ENCODE measurements around the gene PAXIP1.

PAXIP1 gene

GRCh38 chr7:154910977-154911376 lies 91.9 kb downstream of the PAXIP1 start:
- no peak for DNase-seq

- DNase-seq: no peak
These were observed 92.8 kb downstream of the PAXIP1 start for GRCh38 chr7:154910125-154910524.

GRCh38 chr7:154909241-154910105 lies 93.5 kb downstream of the PAXIP1 start:
- no peak for DNase-seq

GRCh38 chr7:154907651-154908620 lies 95.0 kb downstream of the PAXIP1 start:
- no peak for DNase-seq

DNA sequence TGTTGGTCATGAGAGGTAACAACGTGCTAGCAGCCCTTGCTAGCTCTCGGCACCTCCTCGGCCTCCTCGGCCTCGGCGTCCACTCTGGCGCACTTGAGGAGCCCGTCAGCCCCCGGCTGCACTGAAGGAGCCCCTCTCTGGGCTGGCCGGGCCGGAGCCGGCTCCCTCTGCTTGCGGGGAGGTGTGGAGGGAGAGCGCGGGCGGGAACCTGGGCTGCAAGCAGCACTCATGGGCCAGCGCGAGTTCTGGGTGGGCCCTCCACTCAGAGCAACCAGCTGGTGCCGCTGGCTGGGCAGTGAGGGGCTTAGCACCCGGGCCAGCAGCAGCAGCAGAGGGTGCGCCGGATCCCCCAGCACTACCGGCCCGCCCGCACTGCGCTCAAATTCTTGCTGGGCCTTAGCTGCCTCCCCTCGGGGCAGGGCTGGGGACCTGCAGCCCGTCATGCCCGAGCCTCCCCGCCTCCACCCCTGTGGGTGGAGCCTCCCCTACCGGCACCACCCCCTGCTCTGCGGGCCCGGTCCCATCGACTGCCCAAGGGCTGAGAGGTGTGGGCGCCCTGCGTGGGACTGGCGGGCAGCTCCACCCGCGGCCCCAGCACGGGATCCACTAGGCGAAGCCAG lies 96.1 kb downstream of the PAXIP1 start:
- DNase-seq: no peak

DNA sequence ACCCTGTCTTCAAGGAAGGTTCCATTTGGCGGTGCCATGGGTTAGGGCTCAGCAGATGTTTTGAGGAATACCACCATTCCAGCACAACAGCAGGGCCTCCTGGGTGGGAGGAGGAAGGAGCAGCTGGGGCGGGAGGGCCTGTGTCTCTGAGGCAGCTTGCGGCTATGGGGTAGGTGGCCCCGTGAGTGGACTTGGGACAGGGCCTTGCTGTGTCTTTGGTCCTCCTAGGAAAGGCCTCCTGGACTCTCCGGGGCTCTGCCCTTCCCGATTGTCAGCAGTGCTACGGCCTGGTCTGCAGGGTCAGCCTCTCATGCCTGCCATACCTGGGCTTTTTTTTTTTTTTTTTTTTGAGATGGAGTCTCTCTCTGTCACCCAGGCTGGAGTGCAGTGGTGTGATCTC lies 96.7 kb downstream of the PAXIP1 start:
- no peak for DNase-seq

DNA sequence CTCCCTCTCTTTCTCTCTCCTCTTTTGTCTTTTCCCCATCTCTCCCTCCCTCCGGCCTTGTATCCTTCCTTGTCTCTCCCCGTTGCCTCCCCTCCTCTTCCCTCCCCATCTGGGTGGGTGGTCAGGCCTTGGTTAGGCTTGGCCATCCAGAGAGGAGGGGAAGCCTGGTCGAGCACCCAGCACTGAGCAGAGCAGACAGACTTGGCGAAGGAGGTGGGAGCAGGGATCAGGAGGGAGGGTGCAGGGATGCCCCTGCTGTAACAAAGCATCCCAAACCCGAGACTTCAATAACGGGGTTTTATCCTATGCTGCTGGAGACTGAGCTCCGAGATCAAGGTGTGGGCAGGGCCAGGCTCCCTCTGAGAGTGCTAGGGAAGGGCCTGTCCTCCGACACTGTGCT lies 97.3 kb downstream of the PAXIP1 start:
- no peak for DNase-seq

GRCh38 chr7:154905146-154905545 lies 97.8 kb downstream of the PAXIP1 start:
- no peak for DNase-seq

- DNase-seq: no peak
These were observed 99.7 kb downstream of the PAXIP1 start for GRCh38 chr7:154903083-154903731.

DNA sequence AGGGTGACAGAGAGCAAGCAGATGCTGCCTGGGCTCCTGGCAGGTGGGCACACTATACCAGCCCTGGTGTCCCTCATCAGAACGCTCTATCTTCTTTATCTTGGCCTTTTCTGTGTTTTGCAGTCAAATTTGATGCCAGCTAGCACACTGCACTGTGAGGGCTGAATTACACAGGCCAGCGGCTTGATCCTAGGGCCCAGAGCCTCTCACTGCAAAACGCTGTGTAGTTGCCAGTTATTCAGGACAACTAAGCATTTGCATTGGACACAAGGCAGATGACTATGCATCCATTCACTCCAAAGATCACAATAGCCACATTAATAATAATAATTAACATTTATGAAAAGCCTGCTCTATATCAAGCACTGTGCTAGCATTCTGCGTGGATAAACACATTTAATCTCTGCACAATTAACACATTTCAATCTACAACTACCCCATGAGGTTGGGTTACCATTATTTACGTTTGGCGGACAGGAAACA lies 100.3 kb downstream of the PAXIP1 start:
- no peak for DNase-seq

GRCh38 chr7:154899862-154900261 lies 103.1 kb downstream of the PAXIP1 start:
- DNase-seq: no peak

- DNase-seq: no peak
These were observed 103.7 kb downstream of the PAXIP1 start for GRCh38 chr7:154898973-154899855.

DNA sequence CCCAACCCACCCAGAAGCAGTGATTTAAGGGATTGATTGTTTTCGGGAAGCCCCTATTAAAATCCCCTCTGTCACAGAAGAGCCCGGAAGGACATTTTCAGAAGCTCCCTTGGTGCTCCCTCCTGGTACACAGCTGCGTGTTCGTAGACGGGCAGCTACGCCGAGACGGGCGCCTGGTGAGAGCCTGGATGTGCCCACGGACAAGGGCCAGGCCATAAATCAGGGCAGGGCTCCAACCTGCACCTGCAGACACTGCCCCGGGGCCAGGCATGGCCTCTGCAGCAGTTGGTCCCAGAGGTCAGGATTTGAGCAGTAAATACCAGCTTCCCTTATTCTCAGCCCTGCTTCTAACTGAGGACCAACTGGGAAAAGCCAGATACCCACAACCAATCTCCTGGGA lies 106.8 kb downstream of the PAXIP1 start:
- no peak for DNase-seq

Measured in activated naive CD4-positive, alpha-beta T cell treated with Interleukin-2 at 50 U/mL for 16 hours (primary cell).